Bronchial epithelial cell (primary cell): ENCODE data around the gene GSTM1. TPM values are rescaled to one million over a fixed set of nuclear protein-coding genes. Genes with fewer than 3 reads are reported as not detected.

Source experiments
- DNase-seq: peaks from one replicate; pipeline ENCODE4 v3.0.0-alpha.2; 2010; ENCODE audit warnings: low read depth
- FAIRE-seq: peaks from 2 replicates; lab custom pipeline; 2011; peaks lifted over from hg19 to GRCh38; lab: Jason Lieb, UNC
- H3K27me3 ChIP-seq: 2 replicates; pipeline ENCODE4 v1.5.1; 2011; ENCODE audit warnings: low read length; ENCODE audit not compliant: control insufficient read depth, insufficient read depth
- H3K36me3 ChIP-seq: 2 replicates; pipeline ENCODE4 v1.5.1; 2011; ENCODE audit warnings: low read length; ENCODE audit not compliant: control insufficient read depth, insufficient read depth
- H3K4me3 ChIP-seq: 2 replicates; pipeline ENCODE4 v1.5.1; 2011; ENCODE audit warnings: mild to moderate bottlenecking, low read depth, low read length, control low read depth
- total RNA-seq: library from RNA; depleted of rRNA; stranded (reverse); fragments of >200 nt; gene quantifications from 2 replicates; pipeline ENCODE4 v1.2.1, GENCODE V29; 2014
- TF ChIP-seq, protein P1 (sequence below): IDR thresholded peaks from 2 replicates; pipeline ENCODE4 v1.5.1; 2011; ENCODE audit warnings: mild to moderate bottlenecking, moderate library complexity, low read length, control low read depth, inconsistent platforms; ENCODE audit not compliant: insufficient read depth, severe bottlenecking

GSTM1 gene
- total RNA-seq, 1 donor from 2014 or later, result 2.6 TPM

- no peak overlapping the region for H3K4me3 ChIP-seq
- FAIRE-seq (no peak), DNase-seq (no peak)
- TF ChIP-seq, protein P1, sequence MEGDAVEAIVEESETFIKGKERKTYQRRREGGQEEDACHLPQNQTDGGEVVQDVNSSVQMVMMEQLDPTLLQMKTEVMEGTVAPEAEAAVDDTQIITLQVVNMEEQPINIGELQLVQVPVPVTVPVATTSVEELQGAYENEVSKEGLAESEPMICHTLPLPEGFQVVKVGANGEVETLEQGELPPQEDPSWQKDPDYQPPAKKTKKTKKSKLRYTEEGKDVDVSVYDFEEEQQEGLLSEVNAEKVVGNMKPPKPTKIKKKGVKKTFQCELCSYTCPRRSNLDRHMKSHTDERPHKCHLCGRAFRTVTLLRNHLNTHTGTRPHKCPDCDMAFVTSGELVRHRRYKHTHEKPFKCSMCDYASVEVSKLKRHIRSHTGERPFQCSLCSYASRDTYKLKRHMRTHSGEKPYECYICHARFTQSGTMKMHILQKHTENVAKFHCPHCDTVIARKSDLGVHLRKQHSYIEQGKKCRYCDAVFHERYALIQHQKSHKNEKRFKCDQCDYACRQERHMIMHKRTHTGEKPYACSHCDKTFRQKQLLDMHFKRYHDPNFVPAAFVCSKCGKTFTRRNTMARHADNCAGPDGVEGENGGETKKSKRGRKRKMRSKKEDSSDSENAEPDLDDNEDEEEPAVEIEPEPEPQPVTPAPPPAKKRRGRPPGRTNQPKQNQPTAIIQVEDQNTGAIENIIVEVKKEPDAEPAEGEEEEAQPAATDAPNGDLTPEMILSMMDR, result no peak
- H3K27me3 ChIP-seq, result no peaks in the 10 kb centered on the region
- no peaks in the 10 kb centered on the region for H3K36me3 ChIP-seq
Observed at GRCh38 chr1:109726728-109727373, 39.2 kb downstream of the GSTM1 start.

- TF ChIP-seq, protein P1, result no peak
- H3K36me3 ChIP-seq, result no peaks in the 10 kb centered on the region
- no peaks in the 10 kb centered on the region for H3K27me3 ChIP-seq
- H3K4me3 ChIP-seq, result no peak overlapping the region
- FAIRE-seq (no peak), DNase-seq (no peak)
Observed at GRCh38 chr1:109728870-109729269, 41.3 kb downstream of the GSTM1 start.

DNA sequence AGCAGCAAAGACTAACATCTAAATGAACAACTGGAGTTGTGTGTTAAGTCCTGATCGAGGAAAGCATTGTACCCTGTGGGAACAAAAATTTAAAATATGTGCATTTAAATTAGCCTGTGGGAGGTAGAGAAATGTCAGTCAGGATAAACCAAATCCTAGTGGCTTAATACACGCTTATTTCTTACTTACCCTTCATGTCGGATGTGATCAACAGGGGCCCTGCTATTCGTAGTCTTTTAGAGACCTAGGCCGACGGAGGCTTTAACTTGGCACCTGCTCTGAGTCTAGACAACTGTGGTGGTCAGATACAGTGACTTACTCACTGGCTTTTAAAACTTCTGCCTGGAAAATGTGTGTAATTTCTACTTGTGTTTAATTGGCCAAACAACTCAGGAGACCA lies 43.0 kb downstream of the GSTM1 start:
- H3K36me3 ChIP-seq, result no peaks in the 10 kb centered on the region
- no peak for FAIRE-seq
- TF ChIP-seq, protein P1, result no peak
- H3K27me3 ChIP-seq, result no peaks in the 10 kb centered on the region
- no peak overlapping the region for H3K4me3 ChIP-seq
- DNase-seq, result no peak

GRCh38 chr1:109732390-109732881 lies 44.8 kb downstream of the GSTM1 start:
- H3K27me3 ChIP-seq, result no peaks in the 10 kb centered on the region
- FAIRE-seq (no peak), DNase-seq (no peak)
- TF ChIP-seq, protein P1, result no peak
- H3K36me3 ChIP-seq, result no peaks in the 10 kb centered on the region
- no peak overlapping the region for H3K4me3 ChIP-seq

- Histone ChIP-seq H3K36me3 (no peaks in the 10 kb centered on the region), H3K27me3 (no peaks in the 10 kb centered on the region), H3K4me3 (no peak overlapping the region)
- no peak for DNase-seq
- TF ChIP-seq, protein P1, result no peak
- no peak for FAIRE-seq
Observed at GRCh38 chr1:109733236-109733870, 45.7 kb downstream of the GSTM1 start.
